Left kidney (tissue), 2 donors: ENCODE data around the gene SMTNL1. TPM values are rescaled to one million over a fixed set of nuclear protein-coding genes. Genes with fewer than 3 reads are reported as not detected.
A peak's percentile ranks its signal among the peaks of the same experiment; 100 is the strongest.

Source experiments
- DNase-seq: peaks from one replicate; pipeline ENCODE4 v3.0.0-alpha.2; 2013
- polyA plus RNA-seq: library from polyadenylated mRNA; unstranded; fragments of 120-200 nt; gene quantifications from one replicate; pipeline ENCODE4 v1.2.1, GENCODE V29; 2013; ENCODE audit not compliant: insufficient read length

The SMTNL1 gene
- polyA plus RNA-seq, 1 donor: 0.47 TPM

GRCh38 chr11:57588046-57588710 lies 50.8 kb downstream of the SMTNL1 start:
- no peak for DNase-seq

- DNase-seq: no peak
Measured at GRCh38 chr11:57596266-57596885, 59.0 kb downstream of the SMTNL1 start.

- DNase-seq: peak; percentile 61
Measured at GRCh38 chr11:57597461-57597915, 60.1 kb downstream of the SMTNL1 start, which contains the start of gene SERPING1. TSS of gene SERPING1 (plus strand) at chr11:57597685. CDS start at chr11:57598271, 586 bp downstream.

DNA sequence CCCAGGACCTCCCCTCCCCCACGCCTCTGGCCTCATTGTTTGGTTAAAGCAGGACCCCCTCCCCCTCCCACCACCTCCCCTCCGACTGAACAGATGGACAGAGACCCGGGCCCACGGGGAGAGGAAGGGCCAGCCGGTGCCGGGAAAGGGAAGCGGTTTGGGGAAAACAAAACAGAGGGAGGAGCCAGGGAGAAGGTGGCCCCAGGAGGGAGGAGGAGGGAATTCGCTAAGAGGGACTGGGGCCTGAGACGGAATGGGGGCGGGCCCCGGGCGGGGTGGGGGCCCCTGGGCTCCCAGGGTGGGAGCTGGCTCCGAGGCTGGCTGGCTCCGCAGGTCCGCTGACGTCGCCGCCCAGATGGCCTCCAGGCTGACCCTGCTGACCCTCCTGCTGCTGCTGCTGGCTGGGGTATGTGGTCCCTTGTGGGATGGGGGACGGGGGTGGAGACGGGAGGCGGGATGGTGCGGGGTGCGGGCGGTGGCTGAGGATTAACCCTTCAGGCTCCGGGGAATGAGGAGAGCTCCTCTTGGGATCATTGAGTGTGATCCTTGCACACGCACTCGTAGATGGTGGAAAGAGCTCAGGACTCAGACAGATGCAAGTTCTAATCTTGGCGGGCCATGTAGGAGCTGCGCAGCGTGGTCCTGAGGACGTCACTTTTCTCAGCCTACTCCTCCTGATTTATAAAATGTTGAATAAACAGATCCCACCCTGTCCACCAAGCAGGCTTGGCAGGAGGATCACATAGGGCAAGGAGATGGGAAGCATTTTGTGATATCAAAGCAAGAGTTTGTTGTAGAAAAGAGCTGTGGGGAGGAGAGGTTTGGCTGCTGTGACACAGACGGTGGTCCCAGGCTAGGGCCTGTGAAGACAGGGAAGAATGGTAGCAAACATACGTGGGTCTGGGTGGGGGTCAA lies 60.8 kb downstream of the SMTNL1 start:
- DNase-seq: peak; percentile 86

- DNase-seq: no peak
Measured at GRCh38 chr11:57598831-57599155, 61.4 kb downstream of the SMTNL1 start.

GRCh38 chr11:57599381-57599780 lies 62.0 kb downstream of the SMTNL1 start:
- no peak for DNase-seq

Other genes with a start within 250 kb of the SMTNL1 start
- gene TNKS1BP1, start 212.6 kb upstream of the SMTNL1 start, polyA plus RNA-seq: 69.1 TPM
- 200 TPM for gene SSRP1, start 201.7 kb upstream of the SMTNL1 start, polyA plus RNA-seq
- gene P2RX3, start 199.2 kb upstream of the SMTNL1 start, polyA plus RNA-seq: 0.40 TPM
- 0.48 TPM for gene PRG3, start 156.4 kb upstream of the SMTNL1 start, polyA plus RNA-seq
- 0.68 TPM for gene PRG2, start 146.9 kb upstream of the SMTNL1 start, polyA plus RNA-seq
- gene SLC43A3, start 110.5 kb upstream of the SMTNL1 start, polyA plus RNA-seq: 27.2 TPM
- 2.5 TPM for gene RTN4RL2, start 77.1 kb upstream of the SMTNL1 start, polyA plus RNA-seq
- 7.2 TPM for gene SLC43A1, start 21.9 kb upstream of the SMTNL1 start, polyA plus RNA-seq
- gene TIMM10, start 6.8 kb upstream of the SMTNL1 start, polyA plus RNA-seq: 32.4 TPM
- gene UBE2L6, start 30.1 kb downstream of the SMTNL1 start, polyA plus RNA-seq: 31.2 TPM
- gene SERPING1, start 60.1 kb downstream of the SMTNL1 start, polyA plus RNA-seq: 137 TPM
- 5.1 TPM for gene YPEL4, start 112.3 kb downstream of the SMTNL1 start, polyA plus RNA-seq
- gene CLP1, start 120.2 kb downstream of the SMTNL1 start, polyA plus RNA-seq: 15.6 TPM
- 48.5 TPM for gene ZDHHC5, start 130.5 kb downstream of the SMTNL1 start, polyA plus RNA-seq
- 18.2 TPM for gene MED19, start 174.6 kb downstream of the SMTNL1 start, polyA plus RNA-seq
- 123 TPM for gene TMX2, start 175.0 kb downstream of the SMTNL1 start, polyA plus RNA-seq
- gene SELENOH, start 203.9 kb downstream of the SMTNL1 start, polyA plus RNA-seq: 97.0 TPM
- 0.70 TPM for gene BTBD18, start 214.2 kb downstream of the SMTNL1 start, polyA plus RNA-seq
- gene CTNND1, start 224.2 kb downstream of the SMTNL1 start, polyA plus RNA-seq: 239 TPM